Prostate gland (tissue), 2 donors: ENCODE results near the gene CBLN4.
A peak's percentile ranks its signal among the peaks of the same experiment; 100 is the strongest.

Source experiments
- CTCF ChIP-seq, 4 experiments: fragments of 200-600 bp in 2 of 4; fragments of 450-650 bp in 2 of 4; sonication (generic) in 2 of 4; IDR thresholded peaks; 1 replicate in 3 of 4; 2 replicates in 1 of 4; pipeline ENCODE4 v1.5.1; 2016 to 2019; ENCODE audit warnings: antibody characterized with exemption in 4 of 4, mild to moderate bottlenecking in 2 of 4, moderate library complexity in 2 of 4
- POLR2AphosphoS5 ChIP-seq: sonication (generic); formaldehyde crosslinking; IDR thresholded peaks from one replicate; pipeline ENCODE4 v1.6.1; 2017; ENCODE audit warnings: antibody characterized with exemption

- TF ChIP-seq CTCF (IDR thresholded peaks at IDR 0.05) = no peak
- TF ChIP-seq POLR2AphosphoS5 = peak; percentile 74
Observed at GRCh38 chr20:55953201-55953600, 52.1 kb downstream of the CBLN4 start.
